Adrenal gland (tissue), 5 donors: ENCODE results near the gene ZNF35.

Source experiments
- CTCF ChIP-seq, 6 experiments: fragments of 450-650 bp in 4 of 6; fragments of 200-600 bp in 2 of 6; sonication (generic) in 1 of 6; IDR thresholded peaks; 1 replicate in 5 of 6; 2 replicates in 1 of 6; pipeline versions ENCODE4 v1.5.1 to v1.8.0; 2016 to 2021; ENCODE audit warnings: antibody characterized with exemption in 6 of 6, mild to moderate bottlenecking in 2 of 6, moderate library complexity in 1 of 6
- POLR2A ChIP-seq, 2 donors: fragments of 450-650 bp; IDR thresholded peaks; one replicate each; pipeline ENCODE4 v1.6.1; 2017; ENCODE audit warnings: antibody characterized with exemption in 2 of 2, mild to moderate bottlenecking in 2 of 2, moderate library complexity in 1 of 2
- donor health status: DM: no; HTN: no; CAD: no.

GRCh38 chr3:44648564-44649229 lies at the start of gene ZNF35:
- TF ChIP-seq CTCF (IDR thresholded peaks at IDR 0.05) (no peak), POLR2A (IDR thresholded peaks at IDR 0.05) (no peak)
